NT2/D1 (cell line): ENCODE results near the gene RBPJL.

Experiments
- DNase-seq: peaks from one replicate; pipeline ENCODE4 v3.0.0-alpha.2; 2011; ENCODE audit warnings: low read depth, low spot score
- H3K27me3 ChIP-seq: 2 replicates; pipeline ENCODE4 v1.6.0; 2011; ENCODE audit warnings: mild to moderate bottlenecking; ENCODE audit not compliant: insufficient read length, insufficient read depth
- H3K36me3 ChIP-seq: 2 replicates; pipeline ENCODE4 v1.6.1; 2011; ENCODE audit warnings: mild to moderate bottlenecking, low read length, mixed read lengths; ENCODE audit not compliant: insufficient read depth, insufficient read length
- H3K4me1 ChIP-seq: 2 replicates; pipeline ENCODE4 v1.5.1; 2011; ENCODE audit not compliant: insufficient read depth, insufficient read length
- H3K4me3 ChIP-seq: 2 replicates; pipeline ENCODE4 v1.5.1; 2011; ENCODE audit warnings: low read depth; ENCODE audit not compliant: insufficient read length
- H3K9ac ChIP-seq: 2 replicates; pipeline ENCODE4 v1.6.0; 2011; ENCODE audit warnings: low read depth; ENCODE audit not compliant: insufficient read length
- H3K9me3 ChIP-seq: 2 replicates; pipeline ENCODE4 v1.5.1; 2011; ENCODE audit warnings: mild to moderate bottlenecking, low read length; ENCODE audit not compliant: insufficient read depth
- SUZ12 ChIP-seq: IDR thresholded peaks from 2 replicates; pipeline ENCODE4 v1.6.1; 2011; ENCODE audit not compliant: insufficient read length, insufficient read depth; ENCODE audit errors: extremely low read depth
- YY1 ChIP-seq: IDR thresholded peaks from 2 replicates; pipeline ENCODE4 v1.6.1; 2011; ENCODE audit not compliant: insufficient read length, insufficient read depth
- ZNF274 ChIP-seq: IDR thresholded peaks from 2 replicates; pipeline ENCODE4 v1.6.1; 2011; ENCODE audit warnings: mild to moderate bottlenecking, low read depth, low read length

RBPJL gene

DNA sequence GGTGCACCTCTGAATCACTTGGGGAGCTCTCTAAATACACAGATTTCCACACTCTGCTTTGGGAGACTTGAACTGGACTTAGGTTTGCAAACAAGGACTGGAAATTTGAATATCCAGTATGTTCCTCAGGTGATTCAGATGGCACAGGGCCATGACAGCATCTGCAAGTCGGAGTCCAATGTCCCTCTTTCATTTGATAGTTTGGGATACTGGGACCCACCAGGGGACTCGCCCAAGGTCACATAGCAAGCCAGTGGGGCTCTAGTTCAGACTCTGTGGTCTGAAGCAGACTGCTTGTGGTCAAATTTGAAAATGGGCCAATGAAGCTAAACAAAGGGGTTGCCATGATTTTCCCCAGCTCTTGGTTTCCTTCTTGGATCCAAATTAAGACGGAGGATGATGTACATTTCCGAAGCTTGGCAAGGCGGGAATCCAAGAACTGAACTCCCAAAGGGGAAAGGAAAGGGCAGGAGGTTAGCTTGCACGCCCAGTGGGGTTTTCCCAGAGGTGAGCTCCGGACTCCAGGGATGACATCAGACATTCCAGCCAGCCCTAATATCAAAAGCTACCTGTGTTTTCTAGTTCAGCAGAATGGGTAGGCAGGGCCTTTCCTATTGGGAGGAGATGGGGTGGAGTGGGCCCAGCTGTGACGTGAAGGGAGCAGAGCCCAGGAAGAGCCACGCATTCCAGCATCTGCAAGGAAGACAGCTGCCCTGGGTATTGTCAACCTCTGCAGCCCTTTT is 52.9 kb downstream of the RBPJL start:
- Histone ChIP-seq H3K4me3 (no peak overlapping the region), H3K9me3 (no peaks in the 10 kb centered on the region), H3K36me3 (no peaks in the 10 kb centered on the region), H3K4me1 (peaks cover 7% of the 10 kb centered on the region), H3K9ac (no peak overlapping the region), H3K27me3 (no peaks in the 10 kb centered on the region)
- TF ChIP-seq YY1: no peak
- TF ChIP-seq ZNF274: 0 out of 2 replicates have a peak, but pooled peaks have one; percentile 26
- no peak for DNase-seq

DNA sequence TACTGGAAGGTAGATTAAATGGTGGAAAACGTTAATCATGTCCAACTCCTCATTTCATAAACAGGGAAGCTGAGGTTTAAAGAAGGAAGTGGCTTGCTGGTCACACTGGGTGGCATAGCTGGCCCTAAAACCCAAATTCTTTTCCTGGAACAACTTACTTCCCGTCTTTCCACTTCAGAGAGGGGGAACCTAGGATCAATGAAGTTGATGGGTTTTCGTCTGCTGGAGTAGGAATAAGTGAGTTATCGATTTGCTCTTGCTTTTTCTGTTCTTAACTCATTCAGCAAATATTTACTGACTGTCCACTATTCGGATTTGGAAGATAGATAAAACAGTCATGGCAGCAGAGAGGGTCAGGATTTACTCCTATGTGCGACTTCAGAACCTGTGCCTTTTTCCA is 55.2 kb downstream of the RBPJL start:
- TF ChIP-seq YY1 (no peak), SUZ12 (no peak), ZNF274 (no peak)
- Histone ChIP-seq H3K9ac (no peak overlapping the region), H3K27me3 (no peaks in the 10 kb centered on the region), H3K9me3 (no peaks in the 10 kb centered on the region), H3K36me3 (peaks cover 20% of the 10 kb centered on the region), H3K4me1 (peaks cover 7% of the 10 kb centered on the region), H3K4me3 (no peak overlapping the region)
- DNase-seq: no peak

DNA sequence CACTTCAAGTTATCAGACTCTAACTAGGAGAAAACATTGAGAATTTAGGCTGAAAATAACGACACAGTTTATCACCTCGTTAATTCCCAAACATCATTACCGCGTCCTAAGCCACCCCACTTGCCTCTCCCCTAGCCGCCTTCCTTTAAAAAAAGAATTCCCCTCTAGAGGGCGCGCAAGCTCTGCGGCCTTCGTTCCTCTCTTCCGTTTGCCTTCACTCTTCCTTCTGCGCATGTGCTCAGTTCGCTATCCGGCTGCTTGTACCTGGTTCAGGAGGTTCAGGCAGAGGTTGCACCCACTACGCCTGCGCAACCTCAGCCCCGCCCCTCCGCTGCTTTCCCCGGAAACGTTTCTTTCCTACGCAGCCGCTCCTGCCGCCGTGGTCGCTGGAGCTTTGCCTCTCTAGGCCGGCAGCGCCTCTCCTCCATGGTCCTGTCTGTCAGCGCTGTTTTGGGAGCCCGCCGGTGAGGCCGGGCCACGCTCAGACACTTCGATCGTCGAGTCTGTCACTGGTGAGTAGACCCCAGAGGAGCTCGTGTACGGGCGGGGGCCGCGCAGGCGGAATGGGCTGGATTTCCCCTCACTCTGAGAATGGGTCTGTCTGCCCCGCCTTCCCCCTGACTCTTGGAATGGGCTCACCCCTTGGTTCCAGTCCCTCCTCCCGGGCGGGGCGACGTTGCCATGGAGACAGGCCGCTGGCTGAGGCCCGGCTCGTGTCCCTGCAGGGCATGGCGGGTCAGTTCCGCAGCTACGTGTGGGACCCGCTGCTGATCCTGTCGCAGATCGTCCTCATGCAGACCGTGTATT is 56.4 kb downstream of the RBPJL start, which contains the start of gene SYS1:
Gene SYS1, plus strand, starts transcription at position 353 of the 807 bp plus-strand sequence. Its CDS starts 376 bp downstream, at position 729.
- TF ChIP-seq ZNF274 (no peak), YY1 (peak; percentile 12), SUZ12 (no peak)
- Histone ChIP-seq H3K36me3 (peaks cover 32% of the 10 kb centered on the region), H3K9ac (peak within 1 kb of the TSS; percentile 95), H3K4me1 (peaks cover 7% of the 10 kb centered on the region), H3K9me3 (no peaks in the 10 kb centered on the region), H3K4me3 (peak within 1 kb of the TSS; percentile 92), H3K27me3 (no peaks in the 10 kb centered on the region)
- DNase-seq: peak; percentile 96

DNA sequence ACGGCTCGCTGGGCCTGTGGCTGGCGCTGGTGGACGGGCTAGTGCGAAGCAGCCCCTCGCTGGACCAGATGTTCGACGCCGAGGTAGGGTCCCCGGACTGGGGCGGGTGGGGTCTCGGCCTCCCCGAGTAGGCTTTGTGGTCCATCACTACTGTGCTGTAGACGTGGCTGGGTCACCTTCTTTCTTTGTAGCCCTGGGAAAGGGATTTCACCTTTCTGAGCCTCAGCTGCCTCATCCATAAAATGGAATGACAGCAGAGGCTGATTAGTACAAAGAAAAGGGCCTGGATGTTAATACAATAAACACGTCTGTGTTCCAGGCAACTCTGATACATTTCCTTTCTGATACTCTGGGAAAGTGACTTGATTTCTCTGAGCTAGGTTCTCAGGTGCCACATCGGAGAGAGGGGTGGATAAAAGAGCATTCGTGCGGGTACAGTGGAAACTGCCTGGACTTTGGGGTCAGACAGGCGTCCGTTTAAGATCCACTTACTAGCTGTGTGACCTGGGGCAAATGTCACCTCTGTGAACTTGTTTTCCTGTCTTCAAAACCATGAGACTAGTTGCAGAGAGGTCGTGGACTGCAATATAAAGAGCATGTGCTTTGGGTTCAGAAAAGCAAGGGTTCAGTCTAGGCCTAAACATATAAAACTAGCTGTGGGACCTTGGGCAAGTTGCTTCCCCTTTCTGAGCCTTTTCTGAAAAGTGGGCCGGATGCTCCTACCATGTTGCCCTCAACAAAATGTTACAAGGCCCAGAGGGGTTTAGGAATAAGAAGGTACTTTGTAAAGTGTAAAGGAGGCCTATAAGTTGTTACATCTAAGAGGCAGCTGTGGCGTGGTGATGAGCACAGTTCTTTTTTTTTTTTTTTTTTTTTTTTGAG is 57.2 kb downstream of the RBPJL start:
- TF ChIP-seq YY1 (no peak), ZNF274 (no peak), SUZ12 (no peak)
- Histone ChIP-seq H3K9ac (peak overlapping the region; percentile 95), H3K4me3 (peak overlapping the region; percentile 92), H3K9me3 (no peaks in the 10 kb centered on the region), H3K36me3 (peaks cover 41% of the 10 kb centered on the region), H3K27me3 (no peaks in the 10 kb centered on the region), H3K4me1 (peaks cover 7% of the 10 kb centered on the region)
- DNase-seq: no peak

DNA sequence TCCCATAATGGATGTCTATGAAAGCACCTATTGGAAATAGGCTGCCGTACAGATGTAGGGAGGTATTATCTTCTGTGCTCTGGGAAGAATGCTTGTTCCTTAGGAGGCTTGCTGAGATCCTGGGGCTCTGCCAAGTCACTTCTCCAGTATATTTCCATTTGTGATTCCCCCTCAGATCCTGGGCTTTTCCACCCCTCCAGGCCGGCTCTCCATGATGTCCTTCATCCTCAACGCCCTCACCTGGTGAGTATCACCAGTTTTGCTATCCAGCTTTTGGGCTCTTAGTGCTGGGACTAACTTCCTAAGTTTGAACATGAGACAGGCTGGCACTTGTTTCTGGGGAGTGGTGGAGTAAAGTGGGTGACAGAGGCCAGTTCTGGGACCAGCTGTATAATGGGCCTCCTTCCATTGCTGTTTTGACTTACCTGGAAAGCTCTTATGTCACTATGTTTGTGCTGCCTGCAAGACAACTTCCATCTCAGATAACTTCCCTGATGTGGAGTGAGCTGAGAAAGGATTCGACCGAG is 58.9 kb downstream of the RBPJL start:
- TF ChIP-seq SUZ12 (no peak), YY1 (no peak), ZNF274 (no peak)
- Histone ChIP-seq H3K9ac (no peak overlapping the region), H3K9me3 (no peaks in the 10 kb centered on the region), H3K4me1 (peaks cover 2% of the 10 kb centered on the region), H3K4me3 (no peak overlapping the region), H3K36me3 (peaks cover 45% of the 10 kb centered on the region), H3K27me3 (no peaks in the 10 kb centered on the region)
- DNase-seq: no peak

DNA sequence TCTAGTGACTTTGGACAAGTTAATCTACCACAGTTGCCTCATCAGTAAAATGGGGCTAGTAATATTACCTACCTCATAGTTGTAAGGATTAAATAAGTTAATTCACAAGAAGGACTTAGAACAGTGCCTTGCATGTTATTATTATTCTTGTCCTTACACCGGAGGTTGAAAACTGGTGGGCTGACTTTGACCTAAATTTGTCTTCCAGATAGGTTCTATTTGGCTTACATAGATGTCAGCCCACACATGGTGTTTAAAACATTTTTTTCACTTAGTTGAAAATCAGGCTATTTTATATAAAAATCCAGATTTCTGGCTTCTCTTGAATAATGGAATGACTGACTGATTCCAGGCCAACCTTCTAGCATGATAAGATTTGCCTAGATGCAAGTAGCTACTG is 59.6 kb downstream of the RBPJL start:
- TF ChIP-seq YY1 (no peak), ZNF274 (no peak), SUZ12 (no peak)
- DNase-seq: no peak
- H3K4me1 ChIP-seq: peaks cover 2% of the 10 kb centered on the region
- no peaks in the 10 kb centered on the region for H3K27me3 ChIP-seq
- H3K9me3 ChIP-seq: no peaks in the 10 kb centered on the region
- no peak overlapping the region for H3K4me3 ChIP-seq
- H3K36me3 ChIP-seq: peaks cover 47% of the 10 kb centered on the region
- no peak overlapping the region for H3K9ac ChIP-seq
